GM23338 (cell line): ENCODE measurements around the gene TFB2M.

Experiments used
- CREB1 ChIP-seq: fragments of 250-450 bp; sonication (Bioruptor Pico); IDR thresholded peaks from 2 replicates; pipeline ENCODE4 v1.5.0; 2020; ENCODE audit warnings: low read depth, mild to moderate bottlenecking, moderate library complexity
- CTCF ChIP-seq, 2 experiments: fragments of 200-600 bp in 1 of 2; sonication (generic) in 1 of 2; conservative IDR thresholded peaks; 2 replicates each; pipeline versions ENCODE4 v1.5.1 to v1.6.1; 2016 to 2017; ENCODE audit warnings: antibody characterized with exemption in 2 of 2, low read depth in 2 of 2, mild to moderate bottlenecking in 2 of 2, moderate library complexity in 1 of 2
- EZH2 ChIP-seq: fragments of 200-600 bp; sonication (generic); IDR thresholded peaks from one replicate; pipeline ENCODE4 v1.8.0; 2017; ENCODE audit warnings: antibody characterized with exemption, mild to moderate bottlenecking, low read depth; ENCODE audit not compliant: unreplicated experiment
- NANOG ChIP-seq: IDR thresholded peaks from 2 replicates; pipeline ENCODE4 v1.6.1; 2016; ENCODE audit warnings: antibody characterized with exemption, borderline replicate concordance
- POLR2AphosphoS5 ChIP-seq: IDR thresholded peaks from 2 replicates; pipeline ENCODE4 v1.6.1; 2016; ENCODE audit warnings: antibody characterized with exemption, low read depth
- REST ChIP-seq: IDR thresholded peaks from one replicate; pipeline ENCODE4 v1.6.1; 2018; ENCODE audit warnings: antibody characterized with exemption; ENCODE audit not compliant: unreplicated experiment
- ZNF114 ChIP-seq: fragments of 250-450 bp; sonication (Bioruptor Pico); IDR thresholded peaks from 2 replicates; pipeline ENCODE4 v1.5.0; 2020; ENCODE audit warnings: mild to moderate bottlenecking, moderate library complexity

- TF ChIP-seq CTCF (conservative IDR thresholded peaks at IDR 0.05; ENCODE audit: low read depth in 2 of 2) (no peak), EZH2 (no peak), CREB1 (no peak), NANOG (no peak), REST (no peak), ZNF114 (CRISPR knock-in tag) (no peak), POLR2AphosphoS5 (no peak)
Measured at GRCh38 chr1:246508897-246509688, 57.0 kb downstream of the TFB2M start.
